CMK (cell line): ENCODE measurements around the gene ZFAND3.
"Not testable (repeated sequence)": the region's sequence is repeated elsewhere in the genome, so short reads cannot be mapped to it uniquely, and the experiment has no call there.

Experiments
- DNase-seq: peaks from one replicate; pipeline ENCODE4 v3.0.0-alpha.2; 2010; ENCODE audit warnings: low read depth

ZFAND3 gene

DNA sequence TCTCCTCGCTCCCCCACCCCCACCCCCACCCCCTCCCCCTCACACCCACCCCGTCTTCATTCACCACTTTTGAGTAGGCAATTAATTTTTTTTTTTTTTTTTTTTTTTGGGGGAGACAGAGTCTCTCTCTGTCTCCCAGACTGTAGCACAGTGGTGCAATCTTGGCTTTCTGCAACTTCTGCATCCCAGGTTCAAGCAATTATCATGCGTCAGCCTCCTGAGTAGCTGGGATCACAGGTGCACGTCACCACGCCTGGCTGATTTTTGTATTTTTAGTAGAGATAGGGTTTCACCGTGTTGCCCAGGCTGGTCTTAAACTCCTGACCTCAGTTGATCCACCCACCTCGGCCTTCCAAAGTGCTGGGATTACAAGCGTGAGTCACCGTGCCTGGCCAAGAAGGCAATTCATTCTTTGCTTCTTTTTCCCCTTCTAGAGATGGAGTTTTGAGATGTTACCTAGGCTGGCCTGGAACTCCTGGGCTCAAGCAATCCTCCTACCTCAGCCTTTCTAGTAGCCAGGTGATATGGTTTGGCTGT, 230.4 kb downstream of the ZFAND3 start:
- not testable (repeated sequence) for DNase-seq

DNA sequence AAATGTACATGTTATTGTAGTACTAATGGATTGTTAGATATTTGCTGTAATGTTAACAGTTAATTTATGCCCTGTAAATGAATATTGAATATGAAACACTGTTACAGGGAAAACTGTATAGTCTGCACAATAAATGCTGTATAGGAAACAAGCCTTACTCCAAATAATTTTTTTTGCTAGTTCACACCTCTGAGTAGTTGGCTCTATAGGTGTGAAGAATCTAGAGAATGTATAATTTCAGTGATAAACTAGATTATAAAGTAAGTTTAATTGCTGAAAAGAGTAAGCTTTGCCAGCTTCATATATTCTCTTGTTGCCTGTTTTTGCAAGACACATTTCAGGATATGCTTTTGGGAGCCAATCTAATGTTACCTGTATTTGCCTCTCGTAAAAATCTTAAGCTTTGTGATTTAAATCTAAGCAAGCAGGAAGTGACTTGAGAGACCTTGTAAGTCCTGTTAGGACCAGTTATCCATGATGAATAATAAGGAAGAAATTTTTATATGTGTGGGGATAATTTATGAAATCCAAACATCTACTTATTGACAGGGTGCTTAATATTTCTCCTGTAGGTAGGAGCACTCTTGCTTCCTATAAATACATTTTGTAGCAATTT, 232.4 kb downstream of the ZFAND3 start:
- no peak for DNase-seq

DNA sequence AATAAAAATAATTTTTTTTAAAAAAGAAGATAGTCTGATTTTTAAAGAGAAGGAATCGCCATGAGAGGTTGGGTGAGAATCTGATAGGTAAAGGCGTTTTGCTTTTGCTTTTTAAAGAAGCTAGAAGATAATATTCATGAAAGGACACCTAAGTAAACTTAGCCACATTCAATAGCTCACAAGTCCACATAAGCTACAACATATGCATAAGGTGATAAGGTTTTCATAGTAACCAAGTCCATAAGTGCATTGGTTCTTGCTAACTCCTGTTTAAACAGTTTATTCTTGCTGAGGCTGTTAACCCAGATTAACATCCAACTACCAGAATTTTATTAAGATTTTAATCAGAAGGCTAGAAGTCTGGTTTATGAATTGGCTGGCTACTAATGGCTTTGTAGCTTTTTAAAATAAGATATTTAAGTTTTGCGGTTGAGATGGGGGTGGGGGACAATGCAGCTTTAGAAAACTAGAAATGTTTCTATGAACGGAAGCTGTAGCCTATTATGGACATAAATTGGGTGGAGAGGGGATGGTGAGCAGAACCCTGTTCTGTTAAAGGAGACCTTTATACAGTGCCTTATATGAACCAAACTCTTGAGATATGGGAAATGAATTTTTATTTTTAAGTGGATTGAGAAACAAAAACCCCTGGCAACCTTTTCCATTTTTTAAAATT, 235.1 kb downstream of the ZFAND3 start:
- DNase-seq, result no peak

DNA sequence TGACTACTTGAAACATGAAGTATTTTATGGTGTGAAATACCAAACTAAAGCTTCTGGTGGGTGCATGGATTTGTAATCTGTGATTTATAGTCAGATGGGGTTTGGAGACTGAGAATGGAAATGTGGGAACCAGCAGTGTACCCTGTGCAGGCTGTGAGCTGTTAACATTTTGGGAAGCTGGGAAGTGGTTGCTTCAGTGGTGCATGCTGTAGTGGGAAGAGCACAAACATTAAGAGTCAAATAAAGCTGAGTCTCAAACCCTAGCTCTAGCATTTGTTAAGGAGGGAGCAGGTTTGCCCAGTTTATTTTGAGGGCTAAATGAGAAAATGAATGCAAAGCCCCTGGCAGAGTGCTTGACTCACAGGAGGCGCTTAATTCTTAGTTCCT, 235.7 kb downstream of the ZFAND3 start:
- no peak for DNase-seq

DNA sequence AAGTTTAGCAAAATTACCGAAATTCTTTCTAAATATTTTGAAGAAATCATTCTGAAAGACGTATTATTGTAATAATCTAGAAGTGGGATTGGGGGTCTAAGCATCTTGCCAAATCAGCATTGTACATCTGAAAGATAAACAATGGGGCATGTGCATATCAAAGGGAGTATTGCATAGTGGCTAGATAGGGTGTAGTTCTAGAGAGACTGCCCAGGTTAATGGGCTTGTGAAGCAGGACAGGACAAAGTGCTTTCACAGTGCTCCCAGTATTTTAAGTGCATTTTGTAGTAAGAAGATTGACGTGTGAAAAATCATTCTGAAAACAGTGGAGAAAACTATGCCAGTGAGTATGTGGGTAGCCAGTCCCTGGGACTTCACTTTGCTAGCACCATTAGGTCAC, 236.8 kb downstream of the ZFAND3 start:
- no peak for DNase-seq

DNA sequence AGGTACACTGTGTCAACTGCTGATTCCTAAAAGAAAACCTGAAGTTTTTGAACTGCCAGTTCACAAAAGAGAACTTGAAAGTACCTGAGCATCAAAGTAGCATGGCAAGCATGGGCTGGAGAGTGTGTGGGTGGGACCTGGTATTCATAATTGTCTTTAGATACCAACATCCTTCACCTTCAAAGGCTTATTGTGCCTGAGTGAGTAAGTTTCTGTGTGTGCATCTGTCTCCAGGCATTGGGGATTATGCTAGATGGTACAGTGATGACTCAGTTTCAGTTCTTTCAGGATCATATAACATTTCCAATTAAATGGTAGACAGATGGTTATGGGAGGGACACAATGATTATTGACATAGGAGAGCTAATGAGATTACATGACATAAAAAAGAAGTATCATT, 238.5 kb downstream of the ZFAND3 start:
- DNase-seq, result no peak

DNA sequence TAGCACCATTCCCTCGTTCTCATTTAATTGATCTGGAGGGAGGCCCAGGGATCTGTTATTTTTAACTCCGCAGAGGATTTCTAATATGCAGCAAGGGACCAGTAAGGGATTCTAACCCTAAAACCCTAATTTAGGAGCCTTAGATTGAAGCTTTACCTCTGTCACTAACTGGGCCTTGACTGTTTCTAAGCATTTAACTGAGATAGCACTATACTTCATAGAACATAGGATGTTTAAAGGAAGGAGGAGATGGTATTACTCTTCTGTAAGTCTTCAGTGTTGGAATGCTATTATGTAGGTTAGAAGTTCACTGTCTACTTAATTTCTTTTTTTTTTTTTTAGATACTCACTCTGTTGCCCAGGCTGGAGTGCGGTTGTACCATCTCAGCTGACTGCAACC, 242.5 kb downstream of the ZFAND3 start:
- DNase-seq, result no peak

DNA sequence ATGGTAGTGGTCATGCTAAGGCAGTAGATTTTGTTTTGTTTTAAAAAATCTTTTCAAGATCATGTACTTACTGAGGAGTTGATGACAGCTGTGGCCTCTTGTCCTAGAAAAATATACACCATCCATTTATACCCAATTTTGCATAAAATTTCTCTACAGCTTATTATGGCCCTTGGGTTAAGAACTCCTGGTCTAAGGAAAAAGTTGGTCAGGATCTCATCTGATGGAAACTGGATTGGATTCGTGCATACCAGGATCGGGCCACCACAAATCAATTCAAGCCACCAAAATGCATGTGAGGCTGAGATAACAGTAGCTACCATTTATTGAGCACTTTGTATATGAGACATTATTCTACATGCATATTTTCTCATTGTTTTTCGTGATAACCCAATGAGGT, 244.4 kb downstream of the ZFAND3 start:
- DNase-seq, result no peak

DNA sequence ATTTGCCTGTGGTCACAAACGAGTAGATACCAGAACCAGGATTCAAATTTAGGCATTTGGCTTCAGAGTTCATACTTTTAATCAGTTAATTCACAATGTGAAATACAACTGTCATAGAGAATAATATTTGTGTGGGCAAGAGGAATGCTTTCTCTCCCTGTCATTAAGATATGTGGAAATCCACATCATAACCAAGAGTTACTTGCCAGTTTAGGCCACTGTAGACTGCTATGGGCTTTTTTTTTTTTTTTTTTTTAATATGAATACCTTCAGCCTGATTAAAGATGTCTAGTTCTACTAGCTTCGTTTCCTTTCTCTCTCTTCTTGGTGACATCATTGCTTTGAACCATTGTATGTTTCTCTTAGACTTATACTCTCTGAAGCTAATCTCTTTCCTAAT, 244.9 kb downstream of the ZFAND3 start:
- no peak for DNase-seq

DNA sequence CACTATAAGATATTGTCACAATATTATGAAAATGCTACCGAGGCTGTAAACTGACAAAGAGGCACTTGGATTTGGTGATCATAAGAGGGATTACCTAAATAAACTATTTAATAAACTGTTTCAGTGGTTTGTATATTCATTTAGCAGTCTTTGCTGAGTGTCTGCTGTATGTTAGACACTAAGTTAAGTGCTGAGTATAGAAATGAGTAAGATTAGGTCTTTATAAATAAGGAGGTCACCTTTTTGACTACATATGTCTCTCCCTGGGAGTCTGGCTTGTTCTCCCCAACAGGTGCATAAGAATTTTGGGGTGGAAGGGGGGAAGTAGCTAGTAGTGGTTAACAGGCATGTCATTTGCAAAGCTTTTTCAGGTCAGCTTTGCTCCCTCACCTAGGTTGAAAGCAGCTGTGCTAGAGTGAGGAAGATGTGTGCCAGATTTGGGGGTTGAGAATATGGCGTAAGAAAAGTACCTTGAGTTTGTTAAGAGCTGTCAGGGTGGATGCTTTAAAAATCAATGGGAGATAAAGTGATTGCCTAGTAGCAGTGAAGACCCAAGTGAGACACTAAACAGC, 246.3 kb downstream of the ZFAND3 start:
- no peak for DNase-seq

DNA sequence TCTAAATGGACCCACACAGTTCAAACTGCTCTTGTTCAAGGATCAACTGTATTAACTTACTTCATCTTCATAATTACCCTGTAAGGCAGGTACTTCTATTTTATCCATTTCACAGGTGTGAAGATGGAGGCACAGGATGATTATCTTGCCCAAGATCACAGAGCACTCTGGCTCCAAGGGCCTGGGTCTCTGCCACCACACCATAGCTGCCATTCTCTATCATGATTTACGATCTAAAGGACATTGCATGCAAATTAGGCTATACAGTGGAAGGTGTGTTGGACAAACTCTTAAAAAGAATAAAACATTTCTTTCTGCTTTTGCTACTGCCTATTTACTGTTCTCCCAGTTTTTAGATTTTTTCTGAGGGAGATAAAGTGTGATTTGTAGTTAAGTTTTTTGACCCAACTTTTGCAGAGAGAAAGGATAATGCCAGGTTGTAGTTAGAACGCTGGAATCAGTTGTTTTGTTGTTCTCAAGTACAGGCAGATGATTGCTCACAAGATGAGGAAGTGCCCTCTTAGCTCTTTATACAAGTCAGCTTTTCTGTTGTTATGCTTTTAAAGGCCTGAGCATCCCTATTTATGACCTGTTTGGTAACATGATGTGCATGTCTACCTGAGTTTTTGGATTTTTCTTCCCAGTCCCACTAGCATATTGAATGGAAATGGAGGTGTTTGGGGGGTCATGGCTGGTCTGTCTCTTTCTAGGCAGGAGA, 247.9 kb downstream of the ZFAND3 start:
- DNase-seq, result no peak

DNA sequence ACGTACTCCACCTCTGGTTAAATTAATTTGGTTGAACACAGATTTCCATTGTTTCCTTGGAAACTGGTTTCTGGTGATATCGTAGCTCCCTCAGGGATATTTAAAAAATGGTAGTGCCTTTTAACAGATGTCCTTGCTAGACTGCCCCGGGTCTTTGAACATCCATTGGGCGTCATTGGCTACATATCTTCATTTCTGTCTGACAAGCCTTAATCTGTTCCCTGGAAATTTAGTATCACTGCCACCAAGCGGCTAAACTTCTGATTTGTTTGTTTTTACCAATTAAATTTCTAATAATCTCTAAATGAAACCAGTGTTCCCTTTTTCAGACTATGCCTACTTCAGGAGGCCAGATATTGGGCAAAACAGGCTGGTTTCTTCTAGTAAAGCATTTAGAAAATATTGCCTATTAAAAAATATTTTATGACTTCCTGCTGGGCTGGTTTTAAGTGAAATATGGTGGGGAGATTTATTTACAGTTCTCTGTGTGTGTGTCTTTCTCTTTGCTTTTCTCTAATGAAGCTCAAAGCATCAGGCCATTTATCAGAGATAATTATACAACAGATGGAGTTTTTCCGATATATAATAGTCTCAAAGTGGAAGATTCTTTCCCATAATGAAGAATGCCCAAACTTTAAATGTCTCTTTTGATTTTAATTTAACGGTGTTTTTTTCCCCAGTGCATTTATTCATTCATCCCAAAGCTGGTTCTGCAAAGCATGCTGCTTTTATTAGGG, 249.5 kb downstream of the ZFAND3 start:
- no peak for DNase-seq

DNA sequence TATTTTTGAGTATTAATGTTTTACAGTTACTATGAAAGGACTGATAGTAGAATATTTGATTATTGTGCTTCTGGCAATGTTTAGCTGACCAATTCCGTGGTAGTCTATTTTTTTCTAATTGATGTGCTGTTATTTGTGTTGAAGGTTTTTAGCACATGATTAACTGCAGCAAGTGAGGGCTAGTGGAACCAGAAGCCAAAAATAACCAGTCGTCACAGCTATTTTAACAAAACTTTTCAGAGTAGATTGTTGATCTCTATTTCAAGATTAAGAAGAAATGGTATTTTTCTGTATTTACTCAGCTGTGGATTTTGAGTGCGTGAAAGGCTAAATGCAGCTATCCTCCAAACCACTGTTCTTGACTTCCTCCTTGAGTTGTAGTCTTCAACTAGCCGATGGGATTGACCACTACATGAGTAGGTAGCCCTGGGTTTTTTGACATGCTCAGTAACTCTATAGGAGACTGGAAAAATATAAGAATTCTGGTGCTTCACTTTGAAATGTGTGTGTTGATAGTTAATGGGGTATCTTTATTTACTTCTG, 258.0 kb downstream of the ZFAND3 start:
- no peak for DNase-seq

DNA sequence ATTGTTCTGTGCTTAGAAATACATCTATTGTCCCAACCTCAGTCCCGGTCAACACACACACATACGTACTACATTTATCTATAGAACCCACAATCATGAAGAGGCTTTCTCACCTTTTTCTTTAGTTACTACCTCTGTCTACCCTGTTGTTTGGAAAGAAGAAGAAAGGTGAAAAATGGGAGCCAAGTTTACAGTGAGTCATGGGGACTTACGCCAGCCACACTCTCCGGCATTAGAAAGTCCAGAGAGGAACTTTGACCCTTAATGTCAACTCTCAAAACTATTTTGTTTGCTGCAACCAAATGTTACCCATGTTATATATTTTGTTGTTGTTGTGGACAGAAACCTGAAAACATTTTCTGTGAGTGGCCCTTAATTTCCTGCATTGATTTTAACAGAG, 259.1 kb downstream of the ZFAND3 start:
- DNase-seq, result no peak

DNA sequence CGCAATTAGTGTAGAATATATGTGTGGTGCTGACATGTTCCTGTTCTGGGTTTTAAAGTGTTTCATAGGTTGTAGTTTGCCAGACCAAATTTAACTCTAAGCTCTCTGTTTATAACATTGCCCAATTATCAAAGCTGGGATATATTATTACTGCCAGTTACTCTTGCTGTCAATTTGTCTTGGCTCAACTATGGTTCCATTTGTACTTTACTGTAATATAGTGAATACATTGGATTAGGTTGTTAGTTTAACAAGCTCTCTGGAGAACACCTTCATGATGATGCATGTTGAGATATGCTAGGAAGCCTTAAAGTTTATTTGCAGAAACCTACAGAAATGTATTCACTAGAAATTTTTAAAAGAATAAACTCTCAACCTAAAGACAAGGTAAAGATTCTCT, 259.6 kb downstream of the ZFAND3 start:
- no peak for DNase-seq

DNA sequence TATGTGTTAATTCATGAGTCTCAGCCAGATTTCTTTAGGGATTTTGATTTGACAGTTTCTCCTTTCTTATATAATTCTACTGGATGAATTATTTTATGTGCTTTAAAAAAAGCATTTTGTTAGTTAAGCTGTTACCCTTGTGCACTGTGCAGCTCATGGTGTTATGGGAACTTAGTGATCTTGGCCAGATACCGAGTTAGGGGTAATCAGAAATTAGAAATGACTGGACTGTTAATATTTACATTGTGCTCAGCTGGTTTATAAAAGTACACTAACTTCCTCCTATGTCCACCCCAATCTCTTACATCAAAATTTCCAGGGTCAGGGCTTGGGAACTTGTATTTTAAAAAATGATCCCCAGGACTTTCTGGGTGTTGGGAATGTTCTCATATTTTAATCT, 260.0 kb downstream of the ZFAND3 start:
- no peak for DNase-seq

DNA sequence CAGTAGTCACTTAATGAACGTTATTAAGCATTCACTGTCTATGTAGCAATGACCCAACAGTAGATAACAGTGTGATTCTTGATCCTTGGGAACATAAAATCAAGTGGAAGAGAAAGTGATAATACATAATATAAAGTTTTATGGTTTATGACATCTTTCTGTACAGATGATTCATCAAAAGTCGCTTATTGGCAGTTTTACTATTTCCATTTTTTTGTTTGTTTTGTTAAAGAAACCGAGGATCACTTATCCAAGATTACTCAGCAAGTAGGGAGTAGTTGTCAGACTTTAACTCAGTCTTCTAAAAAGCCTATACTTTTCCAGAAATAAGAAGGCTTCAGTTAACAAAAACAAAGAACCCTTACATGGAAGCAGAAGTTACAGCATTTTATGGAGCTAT, 260.8 kb downstream of the ZFAND3 start:
- no peak for DNase-seq

DNA sequence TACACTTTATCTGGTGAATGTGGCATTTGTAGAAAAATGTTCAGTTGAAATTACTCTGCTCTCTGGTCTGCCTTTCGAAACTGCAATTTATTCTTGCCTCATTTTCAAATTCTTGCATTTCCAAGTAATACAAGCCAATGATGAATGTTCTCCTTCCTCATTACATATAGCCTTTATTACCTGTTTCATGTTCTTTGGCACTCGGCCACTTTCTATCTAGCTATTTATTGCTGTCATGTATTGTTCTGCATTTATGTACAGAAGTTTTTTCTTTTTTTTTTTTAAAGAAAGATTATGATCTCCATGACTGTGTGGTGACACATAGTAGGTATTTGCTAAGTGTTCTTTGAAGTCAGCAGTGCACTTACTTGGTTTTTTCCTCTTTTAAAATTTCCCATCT, 261.4 kb downstream of the ZFAND3 start:
- no peak for DNase-seq

DNA sequence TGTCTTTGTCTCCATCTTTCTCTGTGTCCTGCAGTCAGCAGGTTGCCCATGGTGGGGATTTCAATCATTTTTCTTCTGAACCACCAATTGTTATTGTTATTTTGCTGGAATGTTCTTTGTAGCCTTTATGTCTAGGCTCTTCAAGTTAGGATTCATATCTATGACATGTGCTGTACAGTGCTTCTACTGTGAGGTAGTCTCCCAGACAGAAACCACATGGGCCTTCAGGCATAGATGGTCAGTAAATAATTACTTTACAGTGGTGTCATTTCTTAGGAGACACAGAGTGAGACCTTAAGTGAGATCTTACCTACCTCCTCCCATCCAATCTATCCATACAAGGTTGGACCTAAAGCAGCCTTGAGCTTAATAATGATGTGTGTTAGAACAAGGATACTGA, 265.5 kb downstream of the ZFAND3 start:
- DNase-seq, result no peak

DNA sequence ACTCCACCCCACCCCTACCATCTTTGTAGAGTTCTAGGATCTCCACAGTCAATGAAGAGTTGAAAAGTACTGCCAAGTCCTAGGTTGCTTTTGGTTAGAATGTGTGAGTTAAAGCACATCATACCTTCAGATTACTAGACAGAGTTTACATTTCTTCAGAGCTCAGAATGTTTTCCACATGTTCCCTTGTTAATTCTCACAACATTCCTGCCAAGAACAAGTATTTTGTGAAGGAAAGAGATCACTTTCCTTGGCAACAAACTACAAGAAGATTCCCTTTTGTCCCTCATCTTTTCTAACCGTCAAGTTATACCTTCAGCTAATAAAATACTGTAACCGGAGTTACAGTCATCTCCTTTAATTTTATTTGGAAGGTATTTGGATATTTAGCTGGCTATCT, 266.8 kb downstream of the ZFAND3 start:
- no peak for DNase-seq

DNA sequence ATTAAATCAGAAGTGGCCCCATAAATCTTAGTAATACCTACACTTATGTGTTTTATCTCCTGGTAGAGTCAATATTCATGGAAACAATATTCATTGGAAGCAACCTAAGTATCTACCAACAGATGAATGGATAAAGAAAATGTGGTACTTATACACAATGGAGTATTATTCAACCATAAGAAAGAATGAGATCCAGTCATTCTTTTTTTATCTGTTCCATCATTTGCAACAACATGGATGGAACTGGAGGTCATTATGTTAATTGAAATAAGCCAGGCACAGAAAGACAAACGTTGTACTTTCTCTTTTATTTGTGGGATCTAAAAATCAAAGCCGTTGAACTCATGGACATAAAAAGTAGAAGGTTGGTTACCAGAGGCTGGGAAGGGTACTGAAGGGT, 268.5 kb downstream of the ZFAND3 start:
- DNase-seq, result no peak

DNA sequence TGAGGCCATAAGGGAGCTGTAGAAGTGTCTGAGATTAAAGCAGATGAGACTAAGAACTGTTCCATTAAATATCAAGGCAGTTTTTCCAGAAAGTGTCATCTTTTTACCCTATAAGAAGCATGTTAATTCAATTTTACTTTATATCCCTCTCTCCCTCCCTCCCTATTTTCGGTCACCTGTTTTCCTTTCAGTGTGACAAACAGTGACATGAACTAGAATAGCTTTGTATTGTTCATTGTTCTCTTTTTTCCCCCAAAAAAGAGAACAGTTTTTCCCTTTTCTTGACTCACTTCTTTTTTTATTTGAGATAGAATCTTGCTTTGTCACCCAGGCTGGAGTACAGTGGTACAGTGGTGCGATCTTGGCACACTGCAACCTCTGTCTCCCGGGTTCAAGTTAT, 269.3 kb downstream of the ZFAND3 start:
- DNase-seq, result no peak
